Subcutaneous adipose tissue (tissue), 4 donors: ENCODE results near the gene GOSR2. TPM values are rescaled to one million over a fixed set of nuclear protein-coding genes. Genes with fewer than 3 reads are reported as not detected.

Experiments
- total RNA-seq, 4 donors: library from RNA; depleted of rRNA; stranded (reverse); fragments of >200 nt; gene quantifications; one replicate each; pipeline ENCODE4 v1.1.0, GENCODE V29; 2016
- TF ChIP-seq, protein P1 (sequence below): fragments of 450-650 bp; IDR thresholded peaks from one replicate; pipeline ENCODE4 v1.5.1; 2016; ENCODE audit warnings: low read depth, mild to moderate bottlenecking, control low read depth, antibody characterized with exemption, moderate library complexity

GOSR2 gene
- total RNA-seq, 4 donors from 2014 or later: 35.5 to 47.7 (median 40.2) TPM

DNA sequence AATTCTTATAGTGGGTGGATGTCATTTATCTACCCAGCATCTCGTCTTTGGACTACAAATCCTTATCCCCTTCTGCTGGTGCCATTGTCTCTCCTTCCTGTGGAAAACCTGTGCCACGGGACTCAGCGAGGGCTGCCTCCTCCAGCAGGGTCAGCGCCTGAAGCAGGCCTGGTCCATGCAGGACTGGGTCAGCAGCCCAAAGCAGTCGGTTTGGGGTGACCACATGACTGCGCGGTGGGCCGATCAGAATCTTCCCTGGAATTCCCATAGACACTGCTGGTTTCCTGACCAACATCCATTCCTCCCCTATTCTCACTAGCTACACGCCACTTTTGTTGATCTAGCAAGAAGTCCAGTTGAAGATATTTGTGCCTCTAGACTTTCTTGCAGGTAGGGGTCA is 29.2 kb downstream of the GOSR2 start:
- TF ChIP-seq, protein P1, sequence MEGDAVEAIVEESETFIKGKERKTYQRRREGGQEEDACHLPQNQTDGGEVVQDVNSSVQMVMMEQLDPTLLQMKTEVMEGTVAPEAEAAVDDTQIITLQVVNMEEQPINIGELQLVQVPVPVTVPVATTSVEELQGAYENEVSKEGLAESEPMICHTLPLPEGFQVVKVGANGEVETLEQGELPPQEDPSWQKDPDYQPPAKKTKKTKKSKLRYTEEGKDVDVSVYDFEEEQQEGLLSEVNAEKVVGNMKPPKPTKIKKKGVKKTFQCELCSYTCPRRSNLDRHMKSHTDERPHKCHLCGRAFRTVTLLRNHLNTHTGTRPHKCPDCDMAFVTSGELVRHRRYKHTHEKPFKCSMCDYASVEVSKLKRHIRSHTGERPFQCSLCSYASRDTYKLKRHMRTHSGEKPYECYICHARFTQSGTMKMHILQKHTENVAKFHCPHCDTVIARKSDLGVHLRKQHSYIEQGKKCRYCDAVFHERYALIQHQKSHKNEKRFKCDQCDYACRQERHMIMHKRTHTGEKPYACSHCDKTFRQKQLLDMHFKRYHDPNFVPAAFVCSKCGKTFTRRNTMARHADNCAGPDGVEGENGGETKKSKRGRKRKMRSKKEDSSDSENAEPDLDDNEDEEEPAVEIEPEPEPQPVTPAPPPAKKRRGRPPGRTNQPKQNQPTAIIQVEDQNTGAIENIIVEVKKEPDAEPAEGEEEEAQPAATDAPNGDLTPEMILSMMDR: no peak

DNA sequence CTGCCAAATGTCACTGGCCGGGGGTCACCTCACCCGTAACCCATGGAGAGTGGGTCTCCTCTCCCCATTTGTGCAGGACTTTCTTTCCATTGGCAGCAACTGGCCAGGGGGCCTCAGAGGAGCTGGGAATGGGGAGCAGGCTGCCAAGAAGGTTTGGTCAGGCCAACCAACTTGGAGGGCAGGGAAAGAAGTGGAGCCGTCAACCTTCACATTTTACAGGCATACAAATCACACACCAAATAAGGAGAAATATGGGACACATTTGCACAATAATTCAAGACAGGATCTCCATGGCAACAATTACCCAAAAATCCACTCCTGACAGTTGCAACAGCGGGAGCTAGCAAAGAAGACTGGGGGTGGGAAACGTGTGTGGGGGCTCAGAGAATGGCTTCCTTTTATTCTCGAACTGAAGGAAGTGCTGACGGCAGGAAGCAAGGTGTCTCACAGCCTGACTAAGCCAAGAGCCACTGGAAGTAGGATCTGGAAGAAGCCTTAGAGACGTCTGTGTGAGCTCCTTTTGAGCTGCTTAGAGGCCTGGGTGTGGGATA is 35.2 kb downstream of the GOSR2 start:
- TF ChIP-seq, protein P1: no peak

DNA sequence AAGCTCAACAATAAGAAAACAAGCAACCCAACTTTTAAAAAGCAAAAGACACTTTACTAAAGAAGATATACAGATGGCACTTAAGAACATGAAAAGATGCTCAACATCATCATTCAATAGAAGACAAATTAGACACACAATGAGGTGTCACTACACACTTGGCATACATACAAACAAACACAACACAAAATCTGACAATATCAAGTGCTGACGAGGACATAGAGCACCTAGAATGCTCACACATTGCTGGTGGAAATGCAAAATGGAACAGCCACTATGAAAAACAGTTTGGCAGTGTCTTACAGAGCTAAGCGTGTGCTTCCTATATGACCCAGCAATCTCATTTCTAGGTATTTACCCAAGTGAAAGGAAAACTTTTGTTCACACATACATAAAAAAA is 37.2 kb downstream of the GOSR2 start:
- TF ChIP-seq, protein P1: no peak

DNA sequence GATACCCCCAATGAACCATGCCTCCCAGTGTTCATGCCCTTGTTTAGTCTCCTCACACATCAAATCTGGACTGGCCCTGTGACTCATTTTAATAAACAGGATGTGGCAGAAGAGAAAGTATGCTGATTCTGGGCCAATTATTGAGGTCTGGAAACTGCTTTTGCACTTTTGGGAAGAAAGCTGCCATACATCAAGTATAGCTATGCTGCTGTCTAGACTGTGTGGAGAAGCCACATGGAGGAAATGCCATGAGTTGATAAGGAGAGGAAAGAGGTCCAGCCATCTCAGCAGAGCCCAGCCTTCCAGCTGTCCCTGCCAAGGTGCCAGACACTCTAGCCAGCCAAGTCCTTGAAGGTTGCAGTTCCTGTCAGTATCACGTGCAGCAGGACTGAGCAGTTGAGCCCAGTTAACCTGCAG is 39.4 kb downstream of the GOSR2 start:
- TF ChIP-seq, protein P1: no peak

DNA sequence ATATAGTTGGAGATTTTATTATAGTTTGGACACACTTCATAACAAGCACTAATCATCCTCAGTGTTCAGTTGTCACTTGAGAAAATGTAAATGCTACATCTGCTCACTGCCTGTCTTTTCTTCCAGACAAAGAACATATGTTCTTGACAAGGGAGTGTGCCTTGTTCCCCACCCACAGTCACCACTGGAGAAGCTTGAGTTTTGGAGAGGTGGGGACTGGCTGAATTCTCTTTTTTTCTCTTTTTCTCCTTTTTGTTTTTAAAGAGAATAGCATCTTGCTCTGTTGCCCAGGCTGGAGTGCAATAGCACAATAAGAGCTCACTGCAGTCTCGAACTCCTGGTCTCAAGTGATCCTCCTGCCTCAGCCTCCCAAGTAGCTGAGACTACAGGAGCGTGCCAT is 40.6 kb downstream of the GOSR2 start:
- TF ChIP-seq, protein P1: no peak

DNA sequence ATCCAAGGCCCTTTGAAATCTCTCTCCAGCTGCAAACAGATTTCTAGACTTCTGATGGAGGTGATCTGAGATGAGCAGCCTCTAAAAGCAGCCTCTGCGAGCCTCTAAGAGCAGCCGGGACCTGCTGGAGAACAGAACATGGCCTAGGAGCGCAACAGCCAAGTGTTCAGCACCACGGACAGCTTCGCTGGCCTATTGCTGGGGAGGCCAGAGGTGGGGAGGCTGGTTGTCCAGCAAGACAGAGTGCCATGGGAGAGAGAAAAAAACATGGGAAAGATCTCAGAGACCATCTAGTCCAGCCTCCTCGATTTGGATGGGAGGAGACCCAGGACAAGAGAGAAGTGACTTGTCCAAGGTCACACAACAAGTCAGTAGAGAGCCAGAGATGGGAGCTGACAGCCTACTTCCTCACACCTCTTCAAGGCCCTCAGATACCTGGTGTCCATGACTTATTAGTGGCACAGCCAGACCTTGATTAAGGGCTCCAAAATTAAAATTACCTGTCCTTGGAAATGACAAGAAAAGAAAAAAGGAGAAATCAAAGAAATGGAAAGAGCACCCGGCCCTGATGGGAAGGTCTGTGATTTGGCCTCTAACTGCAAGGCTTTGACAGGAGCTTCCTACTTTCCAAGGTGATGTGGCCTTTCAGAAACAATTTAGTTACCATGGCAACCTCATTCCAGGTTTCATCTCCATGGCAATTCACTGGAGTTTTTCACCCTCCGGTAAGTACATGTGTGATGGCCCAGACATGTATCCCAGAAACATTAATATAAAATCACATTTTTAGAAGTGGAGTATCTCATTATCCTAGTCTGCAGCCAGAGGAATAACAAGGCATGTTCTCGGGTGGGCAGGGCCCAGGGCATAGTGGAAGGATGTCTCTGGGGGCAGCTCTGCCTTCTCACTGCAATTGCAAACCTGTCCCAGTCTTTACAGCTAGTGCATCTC is 41.6 kb downstream of the GOSR2 start:
- TF ChIP-seq, protein P1: no peak

DNA sequence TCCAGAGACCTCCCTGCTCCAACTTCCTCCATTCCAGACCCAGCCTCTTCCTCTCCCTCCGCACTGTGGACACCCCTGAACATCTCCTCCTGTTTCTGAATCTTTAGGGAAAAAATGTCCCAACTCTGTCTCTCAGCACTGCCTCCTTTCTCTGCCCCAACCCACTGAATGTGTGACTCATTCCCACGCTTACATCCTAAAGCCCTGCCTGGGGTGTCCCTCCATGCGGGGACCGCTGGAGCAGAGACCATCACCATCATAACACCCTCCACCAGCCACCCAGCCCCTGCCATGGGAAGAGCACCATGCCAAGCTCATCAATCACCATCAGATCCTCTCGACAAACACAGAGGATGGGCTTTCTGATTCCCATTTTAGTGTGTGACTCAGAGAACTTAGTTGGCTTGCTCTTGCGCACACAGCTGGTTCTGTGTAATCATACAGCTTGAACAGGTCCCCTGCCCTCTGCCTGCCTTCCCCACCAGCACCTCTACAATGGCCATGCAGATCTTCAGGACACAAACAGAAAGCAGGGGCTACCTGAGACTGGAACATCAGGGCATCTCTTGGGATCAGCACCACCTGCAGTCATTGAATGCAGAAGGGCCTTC is 45.4 kb downstream of the GOSR2 start:
- TF ChIP-seq, protein P1: no peak
